ENCODE measurements around the gene EXOG. TPM values are rescaled to one million over a fixed set of nuclear protein-coding genes. Genes with fewer than 3 reads are reported as not detected.
A peak's percentile ranks its signal among the peaks of the same experiment; 100 is the strongest.

EXOG gene
- total RNA-seq, 4 donors from 2014 or later: 1.4 to 3.9 (median 2.3) TPM

DNA sequence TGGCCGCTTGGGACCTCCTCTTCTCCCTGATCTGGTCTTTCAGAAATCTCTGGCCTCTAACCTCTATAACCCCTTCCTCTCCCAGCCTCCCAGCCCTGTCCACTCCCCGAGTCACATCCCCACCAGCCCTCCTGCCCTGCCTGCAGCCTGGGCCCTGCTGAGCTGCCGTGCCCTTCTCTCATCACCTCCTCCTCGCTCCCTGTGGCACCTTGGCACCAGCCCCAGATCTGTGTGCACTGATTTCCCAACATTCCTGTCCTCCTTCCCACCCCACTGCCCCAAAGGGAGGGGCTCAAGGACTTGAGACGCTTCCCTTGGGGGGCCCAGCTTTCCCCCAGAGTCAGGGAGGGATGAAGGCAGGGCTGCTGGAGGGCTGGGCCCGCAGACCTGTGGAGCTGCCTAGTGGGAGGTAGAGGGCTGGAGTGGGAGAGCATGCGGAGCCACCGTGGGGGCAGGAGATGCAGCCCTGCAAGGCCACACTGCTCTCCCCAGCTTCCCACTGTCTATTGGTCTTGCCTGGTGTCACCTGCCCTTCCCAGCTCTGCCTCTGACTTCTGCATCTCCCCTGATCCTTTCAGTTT is 42.7 kb downstream of the EXOG start:
- Histone ChIP-seq H3K4me3 (no peak overlapping the region), H3K27me3 (no peaks in the 10 kb centered on the region), H3K27ac (no peak overlapping the region), H3K4me1 (no peaks in the 10 kb centered on the region), H3K36me3 (no peaks in the 10 kb centered on the region), H3K9me3 (no peaks in the 10 kb centered on the region)
- WGBS: 64% methylated on average over 8 of the region's 8 CpGs
- peak in 1 of 2 donors; percentile 26 for DNase-seq (ENCODE audit: low spot score in 2 of 2)
- TF ChIP-seq, protein P1, sequence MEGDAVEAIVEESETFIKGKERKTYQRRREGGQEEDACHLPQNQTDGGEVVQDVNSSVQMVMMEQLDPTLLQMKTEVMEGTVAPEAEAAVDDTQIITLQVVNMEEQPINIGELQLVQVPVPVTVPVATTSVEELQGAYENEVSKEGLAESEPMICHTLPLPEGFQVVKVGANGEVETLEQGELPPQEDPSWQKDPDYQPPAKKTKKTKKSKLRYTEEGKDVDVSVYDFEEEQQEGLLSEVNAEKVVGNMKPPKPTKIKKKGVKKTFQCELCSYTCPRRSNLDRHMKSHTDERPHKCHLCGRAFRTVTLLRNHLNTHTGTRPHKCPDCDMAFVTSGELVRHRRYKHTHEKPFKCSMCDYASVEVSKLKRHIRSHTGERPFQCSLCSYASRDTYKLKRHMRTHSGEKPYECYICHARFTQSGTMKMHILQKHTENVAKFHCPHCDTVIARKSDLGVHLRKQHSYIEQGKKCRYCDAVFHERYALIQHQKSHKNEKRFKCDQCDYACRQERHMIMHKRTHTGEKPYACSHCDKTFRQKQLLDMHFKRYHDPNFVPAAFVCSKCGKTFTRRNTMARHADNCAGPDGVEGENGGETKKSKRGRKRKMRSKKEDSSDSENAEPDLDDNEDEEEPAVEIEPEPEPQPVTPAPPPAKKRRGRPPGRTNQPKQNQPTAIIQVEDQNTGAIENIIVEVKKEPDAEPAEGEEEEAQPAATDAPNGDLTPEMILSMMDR (IDR thresholded peaks at IDR 0.05): no peak
- TF ChIP-seq POLR2A (IDR thresholded peaks at IDR 0.05) (no peak), POLR2AphosphoS5 (IDR thresholded peaks at IDR 0.05) (no peak), EP300 (IDR thresholded peaks at IDR 0.05) (no peak)

DNA sequence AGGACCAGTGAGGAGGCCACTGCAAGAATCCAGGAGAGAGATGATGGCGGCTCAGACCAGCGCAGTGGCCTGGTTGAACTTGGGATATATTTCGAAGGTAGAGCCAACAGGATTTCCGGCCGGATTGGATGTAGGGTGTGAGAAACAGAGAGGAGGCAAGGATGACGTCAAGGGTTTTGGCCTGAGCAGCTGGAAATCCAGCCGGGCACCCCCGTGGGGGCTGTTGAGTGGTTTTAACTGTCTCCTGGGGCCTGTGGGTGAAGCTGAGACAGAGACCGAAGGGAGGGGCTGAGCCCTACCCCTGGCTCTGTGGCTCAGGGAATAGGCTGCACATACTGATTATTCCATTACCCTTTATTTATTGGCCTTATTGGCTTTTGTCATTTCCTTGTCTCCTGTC is 45.7 kb downstream of the EXOG start:
- no peak for TF ChIP-seq POLR2A (IDR thresholded peaks at IDR 0.05)
- TF ChIP-seq, protein P1 (IDR thresholded peaks at IDR 0.05): no peak
- no peak for TF ChIP-seq POLR2AphosphoS5 (IDR thresholded peaks at IDR 0.05)
- 66% methylated on average over 9 of the region's 9 CpGs for WGBS
- H3K4me1 ChIP-seq: no peaks in the 10 kb centered on the region
- H3K9me3 ChIP-seq: no peaks in the 10 kb centered on the region
- no peaks in the 10 kb centered on the region for H3K36me3 ChIP-seq
- H3K27ac ChIP-seq: no peak overlapping the region
- no peak overlapping the region for H3K4me3 ChIP-seq
- DNase-seq (ENCODE audit: low spot score in 2 of 2): peak in 1 of 2 donors; percentile 76
- no peaks in the 10 kb centered on the region for H3K27me3 ChIP-seq

DNA sequence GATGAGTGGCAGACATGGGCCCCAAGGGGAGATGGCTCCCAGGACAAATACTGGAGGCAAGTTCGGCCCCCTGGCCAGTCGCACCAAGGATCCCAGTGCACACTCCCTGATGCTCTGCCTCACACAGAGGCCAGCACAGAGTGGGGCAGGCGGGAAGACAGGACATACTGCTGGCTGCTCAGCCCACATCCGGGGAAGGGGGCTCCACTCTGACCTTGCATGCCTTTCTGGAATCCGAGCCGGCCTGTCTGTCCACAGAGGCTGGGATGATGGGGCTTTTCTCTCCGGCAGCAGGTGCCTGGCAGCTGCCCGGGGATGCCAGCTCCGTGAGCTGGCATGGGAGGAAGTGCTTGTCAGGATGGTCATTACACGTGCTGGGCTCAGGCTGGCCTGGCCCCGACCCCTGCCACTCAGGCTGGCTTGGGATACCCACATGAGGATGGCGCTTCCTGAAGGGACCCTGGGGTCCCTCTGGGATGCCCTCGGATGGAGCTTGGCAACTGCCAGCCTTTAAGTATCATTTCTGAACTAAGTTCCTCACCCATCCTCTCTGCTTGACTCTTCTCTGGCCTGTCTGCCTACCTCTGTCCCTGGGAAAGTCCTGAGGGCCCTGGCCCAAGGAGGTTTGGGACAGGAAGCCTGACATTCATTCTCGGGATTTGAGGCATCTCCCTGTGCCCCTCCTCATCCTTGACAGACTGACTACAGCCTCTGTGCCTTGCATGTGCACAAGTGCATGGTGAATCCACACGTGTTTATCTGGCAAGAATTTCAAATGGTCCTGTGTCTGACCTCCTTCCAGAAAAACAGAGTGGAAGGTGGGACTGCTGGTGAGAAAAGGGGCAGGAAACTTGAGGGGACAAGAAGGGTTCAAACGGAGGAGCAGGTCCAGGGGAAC is 46.5 kb downstream of the EXOG start:
- Histone ChIP-seq H3K4me1 (no peaks in the 10 kb centered on the region), H3K9me3 (no peaks in the 10 kb centered on the region), H3K27me3 (no peaks in the 10 kb centered on the region), H3K36me3 (no peaks in the 10 kb centered on the region), H3K4me3 (no peak overlapping the region), H3K27ac (no peak overlapping the region)
- 46% methylated on average over 5 of the region's 16 CpGs for WGBS
- DNase-seq (ENCODE audit: low spot score in 2 of 2): peak in 1 of 2 donors; percentile 49
- TF ChIP-seq, protein P1 (IDR thresholded peaks at IDR 0.05): no peak
- no peak for TF ChIP-seq POLR2A (IDR thresholded peaks at IDR 0.05)
- no peak for TF ChIP-seq POLR2AphosphoS5 (IDR thresholded peaks at IDR 0.05)
- TF ChIP-seq EP300 (IDR thresholded peaks at IDR 0.05): no peak

DNA sequence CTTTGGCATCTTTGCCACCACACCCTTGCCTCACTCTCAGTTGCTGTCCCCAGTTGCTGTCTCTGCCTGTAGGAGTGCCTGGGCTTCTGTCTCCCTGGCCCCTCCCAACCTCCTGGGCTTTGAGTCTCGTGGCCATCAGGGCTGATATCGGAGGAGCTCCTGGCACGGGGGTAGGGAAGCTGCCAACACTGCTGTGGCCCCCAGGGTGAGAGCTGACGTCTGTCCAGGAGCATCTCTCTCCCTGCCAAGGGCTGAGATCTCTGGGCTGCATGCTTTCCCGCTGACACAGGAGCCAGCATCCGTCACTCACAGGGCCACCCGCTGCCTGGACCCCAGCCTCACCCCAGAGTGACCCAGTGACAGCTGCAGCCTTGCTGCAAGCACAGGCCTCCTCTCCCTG is 47.4 kb downstream of the EXOG start:
- Histone ChIP-seq H3K9me3 (no peaks in the 10 kb centered on the region), H3K36me3 (no peaks in the 10 kb centered on the region), H3K27ac (no peak overlapping the region), H3K4me1 (no peaks in the 10 kb centered on the region), H3K27me3 (no peaks in the 10 kb centered on the region), H3K4me3 (no peak overlapping the region)
- DNase-seq (ENCODE audit: low spot score in 2 of 2): peak in 1 of 2 donors; percentile 73
- TF ChIP-seq EP300 (IDR thresholded peaks at IDR 0.05) (no peak), POLR2A (IDR thresholded peaks at IDR 0.05) (no peak), POLR2AphosphoS5 (IDR thresholded peaks at IDR 0.05) (no peak)
- TF ChIP-seq, protein P1 (IDR thresholded peaks at IDR 0.05): no peak
- WGBS: 38% methylated on average over 7 of the region's 7 CpGs

DNA sequence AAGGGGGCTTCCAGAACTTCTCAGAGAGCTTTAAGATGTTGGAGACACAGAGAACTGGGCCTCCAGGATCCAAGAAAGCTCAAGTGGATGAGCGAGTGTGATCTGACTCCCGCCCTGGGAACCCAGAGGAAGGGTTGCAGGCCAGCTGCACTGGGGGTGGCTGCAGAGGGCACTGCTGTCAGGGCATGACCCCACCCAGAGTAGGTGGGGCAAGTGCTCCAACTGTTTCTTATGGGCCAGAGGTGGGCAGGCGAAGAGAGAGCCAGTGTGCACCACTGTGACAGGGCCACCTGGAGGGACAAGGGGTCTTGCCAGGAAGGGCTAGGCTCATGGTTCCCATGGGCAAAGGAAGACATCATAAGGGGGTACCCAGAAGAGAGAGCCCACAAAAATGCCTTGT is 48.8 kb downstream of the EXOG start:
- 83% methylated on average over 3 of the region's 3 CpGs for WGBS
- DNase-seq (ENCODE audit: low spot score in 2 of 2): peak in 1 of 2 donors; percentile 55

More for the DNA sequence above, 48.8 kb downstream of the EXOG start:
- H3K4me3 ChIP-seq: no peak overlapping the region
- TF ChIP-seq EP300 (IDR thresholded peaks at IDR 0.05): no peak
- TF ChIP-seq, protein P1 (IDR thresholded peaks at IDR 0.05): no peak
- TF ChIP-seq POLR2AphosphoS5 (IDR thresholded peaks at IDR 0.05): no peak
- TF ChIP-seq POLR2A (IDR thresholded peaks at IDR 0.05): no peak
- H3K36me3 ChIP-seq: no peaks in the 10 kb centered on the region
- H3K4me1 ChIP-seq: no peaks in the 10 kb centered on the region
- H3K27ac ChIP-seq: no peak overlapping the region
- no peaks in the 10 kb centered on the region for H3K27me3 ChIP-seq
- H3K9me3 ChIP-seq: no peaks in the 10 kb centered on the region

Measured in suprapubic skin (tissue), 4 donors.